ENCODE data around the gene SAFB2. TPM values are rescaled to one million over a fixed set of nuclear protein-coding genes. Genes with fewer than 3 reads are reported as not detected.

Gene SAFB2
- total RNA-seq, 1 experiment from 2014 or later: 86.9 TPM

DNA sequence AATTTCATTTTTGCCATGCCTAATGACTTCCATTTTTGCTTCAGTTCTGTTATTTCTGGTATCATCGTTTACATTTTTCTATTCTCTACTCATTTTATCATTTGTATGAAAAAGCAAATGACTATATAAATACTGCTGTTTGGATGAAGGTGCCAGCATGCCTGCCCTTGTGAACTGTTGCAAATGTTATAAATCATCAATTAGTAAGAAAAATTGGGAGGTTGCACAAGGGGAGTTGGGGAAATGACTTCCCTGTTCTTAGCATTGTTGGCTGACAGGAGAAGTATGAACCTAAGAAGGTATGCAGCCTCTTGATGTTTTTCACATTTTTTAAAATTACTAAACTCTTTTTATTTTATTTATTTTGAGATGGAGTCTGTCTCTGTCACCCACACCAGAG, 15.4 kb upstream of the SAFB2 start:
- intact Hi-C loops (cut with micrococcal nuclease): no loop called here
- ChIA-PET CTCF (no interaction called here), POLR2A (no interaction called here), RAD21 (ENCODE audit: low non-redundant PET in 1 of 2, low total read pairs in 2 of 2, uncharacterized antibody in 2 of 2, unreplicated experiment in 2 of 2) (no interaction called here)
- no peak overlapping the region for H3K4me2 ChIP-seq (ENCODE audit: low read length)
- DNase-seq (ENCODE audit: low read depth, low spot score) (no peak), ATAC-seq (no peak)
- H3K9ac ChIP-seq (ENCODE audit: low read length): no peak overlapping the region
- BruUV-seq (replicated peaks): no TSS peak
- H3K4me1 ChIP-seq (ENCODE audit: control insufficient read depth in 1 of 2, insufficient read depth in 2 of 2, low read length in 2 of 2): no peaks in the 10 kb centered on the region
- H3K27ac ChIP-seq (ENCODE audit: low read depth, low read length): no peak overlapping the region
- no peaks in the 10 kb centered on the region for H3K9me3 ChIP-seq (ENCODE audit: control insufficient read depth in 1 of 2, insufficient read depth in 1 of 2, low read depth in 1 of 2, low read length in 2 of 2)
- peaks cover 100% of the 10 kb centered on the region for H3K79me2 ChIP-seq (ENCODE audit: insufficient read depth, low read length)
- no peak overlapping the region for H3K4me3 ChIP-seq (replicated peaks in 1 of 2; ENCODE audit: low read depth in 1 of 2, low read length in 2 of 2)
- no peak for TF ChIP-seq SIN3A (IDR thresholded peaks at IDR 0.05; ENCODE audit: low read depth)
- no peak for TF ChIP-seq ZNF274 (IDR thresholded peaks at IDR 0.05; ENCODE audit: low read depth, low read length)
- TF ChIP-seq YY1 (IDR thresholded peaks at IDR 0.05; ENCODE audit: extremely low read depth, insufficient replicate concordance, low read depth, low read length): no peak
- no peak for TF ChIP-seq FOSL1 (IDR thresholded peaks at IDR 0.05; ENCODE audit: low read depth)
- no peak for TF ChIP-seq JUND (IDR thresholded peaks at IDR 0.05)
- no peak for TF ChIP-seq CBX3 (IDR thresholded peaks at IDR 0.05; ENCODE audit: low read depth)
- TF ChIP-seq, protein P1, sequence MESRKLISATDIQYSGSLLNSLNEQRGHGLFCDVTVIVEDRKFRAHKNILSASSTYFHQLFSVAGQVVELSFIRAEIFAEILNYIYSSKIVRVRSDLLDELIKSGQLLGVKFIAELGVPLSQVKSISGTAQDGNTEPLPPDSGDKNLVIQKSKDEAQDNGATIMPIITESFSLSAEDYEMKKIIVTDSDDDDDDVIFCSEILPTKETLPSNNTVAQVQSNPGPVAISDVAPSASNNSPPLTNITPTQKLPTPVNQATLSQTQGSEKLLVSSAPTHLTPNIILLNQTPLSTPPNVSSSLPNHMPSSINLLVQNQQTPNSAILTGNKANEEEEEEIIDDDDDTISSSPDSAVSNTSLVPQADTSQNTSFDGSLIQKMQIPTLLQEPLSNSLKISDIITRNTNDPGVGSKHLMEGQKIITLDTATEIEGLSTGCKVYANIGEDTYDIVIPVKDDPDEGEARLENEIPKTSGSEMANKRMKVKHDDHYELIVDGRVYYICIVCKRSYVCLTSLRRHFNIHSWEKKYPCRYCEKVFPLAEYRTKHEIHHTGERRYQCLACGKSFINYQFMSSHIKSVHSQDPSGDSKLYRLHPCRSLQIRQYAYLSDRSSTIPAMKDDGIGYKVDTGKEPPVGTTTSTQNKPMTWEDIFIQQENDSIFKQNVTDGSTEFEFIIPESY (IDR thresholded peaks at IDR 0.05; ENCODE audit: extremely low read depth, insufficient replicate concordance, low read length): no peak
- TF ChIP-seq ZFX (IDR thresholded peaks at IDR 0.05): no peak
- no peak for TF ChIP-seq CEBPB (IDR thresholded peaks at IDR 0.05; ENCODE audit: low read depth)
- TF ChIP-seq, protein P2, sequence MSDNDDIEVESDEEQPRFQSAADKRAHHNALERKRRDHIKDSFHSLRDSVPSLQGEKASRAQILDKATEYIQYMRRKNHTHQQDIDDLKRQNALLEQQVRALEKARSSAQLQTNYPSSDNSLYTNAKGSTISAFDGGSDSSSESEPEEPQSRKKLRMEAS (IDR thresholded peaks at IDR 0.05): no peak
- no peak for TF ChIP-seq POLR2A (IDR thresholded peaks at IDR 0.05; ENCODE audit: borderline replicate concordance, extremely low read depth, insufficient read depth, insufficient read length)
- H2AFZ ChIP-seq (ENCODE audit: low read depth, low read length, poor library complexity, severe bottlenecking): no peak overlapping the region
- H3K9me2 ChIP-seq (ENCODE audit: insufficient read depth): no peaks in the 10 kb centered on the region
- peaks cover 5 to 18% of the 10 kb centered on the region in 2 experiments; a peak in 2 of 4 replicates for H3K36me3 ChIP-seq (ENCODE audit: control insufficient read depth in 1 of 2, insufficient read depth in 2 of 2, low read length in 2 of 2)
- H4K20me1 ChIP-seq (ENCODE audit: insufficient read depth): peaks cover 46% of the 10 kb centered on the region
- no peaks in the 10 kb centered on the region for H3K27me3 ChIP-seq (ENCODE audit: insufficient read depth, low read length)
